Dermis microvascular lymphatic vessel endothelial cell (primary cell): Measurements from ENCODE around the gene NFXL1. TPM values are rescaled to one million over a fixed set of nuclear protein-coding genes. Genes with fewer than 3 reads are reported as not detected.

ENCODE experiments used
- DNase-seq, 2 donors: peaks; one replicate each; pipeline versions ENCODE4 v3.0.0 to v3.0.0-alpha.2; 2010; ENCODE audit warnings: low read depth in 2 of 2
- total RNA-seq: library from RNA; depleted of rRNA; stranded (reverse); fragments of >200 nt; gene quantifications from 2 replicates; pipeline ENCODE4 v1.2.1, GENCODE V29; 2014

Gene NFXL1
- total RNA-seq, 1 donor from 2014 or later: 3.7 TPM

- DNase-seq: no peak
Measured at GRCh38 chr4:47835494-47835893, 78.9 kb downstream of the NFXL1 start.

- DNase-seq: no peak
Measured at GRCh38 chr4:47831026-47831679, 83.2 kb downstream of the NFXL1 start.

- DNase-seq: no peak
Measured at GRCh38 chr4:47830265-47831025, 83.9 kb downstream of the NFXL1 start.

- no peak for DNase-seq
Measured at GRCh38 chr4:47829438-47829837, 84.9 kb downstream of the NFXL1 start.

GRCh38 chr4:47827343-47828047 lies 86.9 kb downstream of the NFXL1 start:
- DNase-seq: no peak

GRCh38 chr4:47824840-47825239 lies 89.5 kb downstream of the NFXL1 start:
- no peak for DNase-seq

GRCh38 chr4:47819178-47819577 lies 95.2 kb downstream of the NFXL1 start:
- DNase-seq: no peak

GRCh38 chr4:47817275-47817674 lies 97.1 kb downstream of the NFXL1 start:
- DNase-seq: no peak

GRCh38 chr4:47816748-47817147 lies 97.6 kb downstream of the NFXL1 start:
- DNase-seq: no peak

GRCh38 chr4:47814618-47815295 lies 99.6 kb downstream of the NFXL1 start:
- DNase-seq: no peak

GRCh38 chr4:47809654-47810203 lies 104.7 kb downstream of the NFXL1 start:
- no peak for DNase-seq

- DNase-seq: no peak
Measured at GRCh38 chr4:47804598-47804997, 109.8 kb downstream of the NFXL1 start.

- no peak for DNase-seq
Measured at GRCh38 chr4:47801481-47802002, 112.8 kb downstream of the NFXL1 start.

- DNase-seq: no peak
Measured at GRCh38 chr4:47798165-47798564, 116.2 kb downstream of the NFXL1 start.

Other genes with a start within 250 kb of the NFXL1 start
- under 0.01 TPM in 2 replicates for gene CORIN, start 76.5 kb downstream of the NFXL1 start, total RNA-seq
- not detected in 2 replicates for gene CNGA1, start 102.1 kb upstream of the NFXL1 start, total RNA-seq
- 0.38 and 0.39 TPM in 2 replicates for gene NIPAL1, start 102.2 kb upstream of the NFXL1 start, total RNA-seq
- under 0.01 and 0.13 TPM in 2 replicates for gene TXK, start 219.7 kb upstream of the NFXL1 start, total RNA-seq